Neuron (in vitro differentiated cells): ENCODE results near the gene ZNF578.
A peak's percentile ranks its signal among the peaks of the same experiment; 100 is the strongest.
"Not testable (repeated sequence)": the region's sequence is repeated elsewhere in the genome, so short reads cannot be mapped to it uniquely, and the experiment has no call there.

Source experiments
- H2AFZ ChIP-seq: one replicate; pipeline ENCODE4 v1.6.1; 2013; ENCODE audit warnings: low read depth, mild to moderate bottlenecking, inconsistent platforms, low read length, moderate library complexity
- H3K27me3 ChIP-seq: one replicate; pipeline ENCODE4 v1.6.1; 2013; ENCODE audit warnings: low read length; ENCODE audit not compliant: insufficient read depth
- H3K36me3 ChIP-seq: one replicate; pipeline ENCODE4 v1.6.1; 2013; ENCODE audit warnings: low read length; ENCODE audit not compliant: insufficient read depth
- H3K4me1 ChIP-seq: one replicate; pipeline ENCODE4 v1.6.1; 2013; ENCODE audit warnings: low read length; ENCODE audit not compliant: insufficient read depth
- H3K4me3 ChIP-seq: 2 replicates; pipeline ENCODE4 v1.5.1; 2013; ENCODE audit warnings: mild to moderate bottlenecking, low read length, moderate library complexity
- H3K9me3 ChIP-seq: one replicate; pipeline ENCODE4 v1.6.1; 2013; ENCODE audit warnings: low read length

ZNF578 gene

GRCh38 chr19:52485561-52486240 lies 32.3 kb downstream of the ZNF578 start:
- not testable (repeated sequence) for H3K27me3 ChIP-seq, H2AFZ ChIP-seq, H3K36me3 ChIP-seq, H3K9me3 ChIP-seq, H3K4me1 ChIP-seq, H3K4me3 ChIP-seq

- no peaks in the 10 kb centered on the region for H3K36me3 ChIP-seq
Observed at GRCh38 chr19:52492201-52492993, 39.0 kb downstream of the ZNF578 start.

GRCh38 chr19:52492994-52493470 lies 39.7 kb downstream of the ZNF578 start:
- Histone ChIP-seq H3K9me3 (peaks cover 6% of the 10 kb centered on the region), H3K4me3 (peak overlapping the region; percentile 42), H3K4me1 (peaks cover 10% of the 10 kb centered on the region), H3K36me3 (no peaks in the 10 kb centered on the region), H3K27me3 (peaks cover 12% of the 10 kb centered on the region), H2AFZ (peak overlapping the region; percentile 91)

More at GRCh38 chr19:52492201-52492993, 39.0 kb downstream of the ZNF578 start:
- H3K27me3 ChIP-seq = peaks cover 12% of the 10 kb centered on the region
- H3K4me3 ChIP-seq = peak overlapping the region; percentile 42
- H3K4me1 ChIP-seq = peaks cover 10% of the 10 kb centered on the region
- peak overlapping the region; percentile 91 for H2AFZ ChIP-seq
- H3K9me3 ChIP-seq = peaks cover 6% of the 10 kb centered on the region

- H3K9me3 ChIP-seq = peaks cover 6% of the 10 kb centered on the region
- H3K27me3 ChIP-seq = peaks cover 12% of the 10 kb centered on the region
- H3K4me3 ChIP-seq = no peak overlapping the region
- no peak overlapping the region for H2AFZ ChIP-seq
- peaks cover 10% of the 10 kb centered on the region for H3K4me1 ChIP-seq
- H3K36me3 ChIP-seq = no peaks in the 10 kb centered on the region
Observed at GRCh38 chr19:52494518-52494917, 41.2 kb downstream of the ZNF578 start.

- Histone ChIP-seq H2AFZ (no peak overlapping the region), H3K9me3 (peaks cover 2% of the 10 kb centered on the region), H3K4me3 (no peak overlapping the region), H3K36me3 (no peaks in the 10 kb centered on the region), H3K4me1 (peaks cover 2% of the 10 kb centered on the region), H3K27me3 (no peaks in the 10 kb centered on the region)
Observed at GRCh38 chr19:52498571-52498970, 45.2 kb downstream of the ZNF578 start.

- H2AFZ ChIP-seq, H3K4me1 ChIP-seq, H3K27me3 ChIP-seq, H3K9me3 ChIP-seq, H3K4me3 ChIP-seq, H3K36me3 ChIP-seq: not testable (repeated sequence)
Observed at GRCh38 chr19:52500474-52500873, 47.1 kb downstream of the ZNF578 start.

- H3K4me1 ChIP-seq, H3K36me3 ChIP-seq, H3K27me3 ChIP-seq, H3K9me3 ChIP-seq, H3K4me3 ChIP-seq, H2AFZ ChIP-seq: not testable (repeated sequence)
Observed at GRCh38 chr19:52500991-52501390, 47.6 kb downstream of the ZNF578 start.

- Histone ChIP-seq H2AFZ (no peak overlapping the region), H3K36me3 (no peaks in the 10 kb centered on the region), H3K9me3 (peaks cover 11% of the 10 kb centered on the region), H3K4me1 (no peaks in the 10 kb centered on the region), H3K27me3 (no peaks in the 10 kb centered on the region), H3K4me3 (no peak overlapping the region)
Observed at GRCh38 chr19:52507266-52507665, 53.9 kb downstream of the ZNF578 start.

GRCh38 chr19:52516191-52516590 lies 62.8 kb downstream of the ZNF578 start:
- Histone ChIP-seq H3K27me3 (no peaks in the 10 kb centered on the region), H3K9me3 (peaks cover 5% of the 10 kb centered on the region), H2AFZ (no peak overlapping the region), H3K4me1 (no peaks in the 10 kb centered on the region), H3K36me3 (no peaks in the 10 kb centered on the region), H3K4me3 (no peak overlapping the region)

GRCh38 chr19:52518646-52519045 lies 65.3 kb downstream of the ZNF578 start:
- no peaks in the 10 kb centered on the region for H3K36me3 ChIP-seq
- peaks cover 2% of the 10 kb centered on the region for H3K9me3 ChIP-seq
- H3K27me3 ChIP-seq = no peaks in the 10 kb centered on the region
- no peak overlapping the region for H3K4me3 ChIP-seq
- no peaks in the 10 kb centered on the region for H3K4me1 ChIP-seq
- no peak overlapping the region for H2AFZ ChIP-seq

GRCh38 chr19:52519175-52519574 lies 65.8 kb downstream of the ZNF578 start:
- not testable (repeated sequence) for H3K36me3 ChIP-seq, H2AFZ ChIP-seq, H3K4me3 ChIP-seq, H3K27me3 ChIP-seq, H3K4me1 ChIP-seq, H3K9me3 ChIP-seq

GRCh38 chr19:52520013-52520412 lies 66.7 kb downstream of the ZNF578 start:
- Histone ChIP-seq H3K9me3 (peaks cover 2% of the 10 kb centered on the region), H3K27me3 (no peaks in the 10 kb centered on the region), H2AFZ (no peak overlapping the region), H3K4me1 (no peaks in the 10 kb centered on the region), H3K36me3 (no peaks in the 10 kb centered on the region), H3K4me3 (no peak overlapping the region)

GRCh38 chr19:52522551-52522950 lies 69.2 kb downstream of the ZNF578 start:
- Histone ChIP-seq H2AFZ (no peak overlapping the region), H3K9me3 (no peaks in the 10 kb centered on the region), H3K36me3 (no peaks in the 10 kb centered on the region), H3K4me3 (no peak overlapping the region), H3K27me3 (no peaks in the 10 kb centered on the region), H3K4me1 (no peaks in the 10 kb centered on the region)
